GM23338 (cell line): Measurements from ENCODE around the gene TENM4. TPM values are rescaled to one million over a fixed set of nuclear protein-coding genes. Genes with fewer than 3 reads are reported as not detected.

ENCODE experiments used
- ATAC-seq: fragments of 200-7000 bp; cut with Tn5 transposase; 3 replicates; pipeline ENCODE4 v1.9.1; 2020
- DNase-seq: peaks from one replicate; pipeline ENCODE4 v3.0.0-alpha.2; 2015; ENCODE audit warnings: low spot score
- H2AFZ ChIP-seq: fragments of 200-600 bp; sonication (generic); 2 replicates; pipeline ENCODE4 v1.8.0; 2016; ENCODE audit warnings: antibody characterized with exemption, mild to moderate bottlenecking, moderate library complexity
- H3F3A ChIP-seq: fragments of 200-600 bp; sonication (generic); replicated peaks from 2 replicates; pipeline ENCODE4 v1.8.0; 2017; ENCODE audit warnings: antibody characterized with exemption, mixed run types, low read depth
- H3K27ac ChIP-seq: fragments of 200-600 bp; sonication (generic); 2 replicates; pipeline ENCODE4 v1.6.1; 2016; ENCODE audit warnings: low read depth
- H3K27me3 ChIP-seq: fragments of 200-600 bp; sonication (generic); 2 replicates; pipeline ENCODE4 v1.8.0; 2016; ENCODE audit warnings: mild to moderate bottlenecking, mixed run types, moderate library complexity; ENCODE audit not compliant: insufficient read depth
- H3K36me3 ChIP-seq: fragments of 200-600 bp; sonication (generic); 2 replicates; pipeline ENCODE4 v1.8.0; 2016; ENCODE audit warnings: mild to moderate bottlenecking; ENCODE audit not compliant: insufficient read depth
- H3K4me1 ChIP-seq: fragments of 200-600 bp; sonication (generic); 2 replicates; pipeline ENCODE4 v1.8.0; 2016; ENCODE audit warnings: mild to moderate bottlenecking, moderate library complexity; ENCODE audit not compliant: insufficient read depth
- H3K4me2 ChIP-seq: fragments of 200-600 bp; sonication (generic); 2 replicates; pipeline ENCODE4 v1.7.1; 2017; ENCODE audit warnings: mixed run types
- H3K4me3 ChIP-seq: fragments of 200-600 bp; sonication (generic); 2 replicates; pipeline ENCODE4 v1.6.1; 2016; ENCODE audit warnings: mixed run types
- H3K79me2 ChIP-seq: fragments of 200-600 bp; sonication (generic); replicated peaks from 2 replicates; pipeline ENCODE4 v1.8.0; 2017; ENCODE audit warnings: mild to moderate bottlenecking; ENCODE audit not compliant: insufficient read depth
- H3K9me2 ChIP-seq: fragments of 200-600 bp; sonication (generic); 2 replicates; pipeline ENCODE4 v1.8.0; 2017; ENCODE audit not compliant: insufficient read depth
- H4K20me1 ChIP-seq: fragments of 200-600 bp; sonication (generic); replicated peaks from 2 replicates; pipeline ENCODE4 v1.8.0; 2017; ENCODE audit warnings: mild to moderate bottlenecking; ENCODE audit not compliant: insufficient read depth
- H3K27ac Mint-ChIP-seq: 2 replicates; pipeline ENCODE4 v1.8.0; 2020; ENCODE audit warnings: inconsistent platforms, mild to moderate bottlenecking, moderate library complexity, mixed read lengths
- H3K27me3 Mint-ChIP-seq: 3 replicates; pipeline ENCODE4 v1.8.0; 2022; ENCODE audit warnings: low read depth, mild to moderate bottlenecking, moderate library complexity, mixed read lengths, inconsistent platforms; ENCODE audit not compliant: insufficient read depth, poor library complexity
- H3K36me3 Mint-ChIP-seq: 3 replicates; pipeline ENCODE4 v1.8.0; 2021; ENCODE audit warnings: low read depth, mild to moderate bottlenecking, inconsistent platforms, moderate library complexity, mixed read lengths
- H3K4me1 Mint-ChIP-seq: 3 replicates; pipeline ENCODE4 v1.8.0; 2020; ENCODE audit warnings: mild to moderate bottlenecking, inconsistent platforms, mixed read lengths
- H3K4me3 Mint-ChIP-seq: 3 replicates; pipeline ENCODE4 v1.8.0; 2021; ENCODE audit warnings: moderate library complexity, mild to moderate bottlenecking, inconsistent platforms, mixed read lengths
- H3K9me3 Mint-ChIP-seq: 3 replicates; pipeline ENCODE4 v1.8.0; 2020; ENCODE audit warnings: moderate library complexity, mild to moderate bottlenecking, inconsistent platforms, mixed read lengths
- CTCF ChIP-seq, 2 experiments: fragments of 200-600 bp in 1 of 2; sonication (generic) in 1 of 2; conservative IDR thresholded peaks; 2 replicates each; pipeline versions ENCODE4 v1.5.1 to v1.6.1; 2016 to 2017; ENCODE audit warnings: antibody characterized with exemption in 2 of 2, low read depth in 2 of 2, mild to moderate bottlenecking in 2 of 2, moderate library complexity in 1 of 2
- EZH2phosphoT487 ChIP-seq: fragments of 200-600 bp; sonication (generic); IDR thresholded peaks from one replicate; pipeline ENCODE4 v1.8.1; 2018; ENCODE audit warnings: antibody characterized with exemption; ENCODE audit not compliant: unreplicated experiment
- ZNF114 ChIP-seq: fragments of 250-450 bp; sonication (Bioruptor Pico); IDR thresholded peaks from 2 replicates; pipeline ENCODE4 v1.5.0; 2020; ENCODE audit warnings: mild to moderate bottlenecking, moderate library complexity
- polyA plus RNA-seq: library from polyadenylated mRNA; unstranded; fragments of >200 nt; fragmentation: Nextera tagmentation; extraction: Ambion mirVana; gene quantifications from 2 replicates; pipeline ENCODE4 v1.2.1, GENCODE V29; 2016
- total RNA-seq: library from RNA; depleted of rRNA; stranded (reverse); fragments of >200 nt; shearing (Covaris generic); gene quantifications from 2 replicates; pipeline ENCODE4 v1.2.3, GENCODE V29; 2014
- TF ChIP-seq, protein P1 (sequence below): fragments of 250-450 bp; sonication (Bioruptor Pico); IDR thresholded peaks from 2 replicates; pipeline ENCODE4 v1.5.0; 2020; ENCODE audit warnings: mild to moderate bottlenecking, moderate library complexity

Gene TENM4
- total and polyA plus RNA-seq, 2 experiments from 2014 or later = 7.3 TPM

GRCh38 chr11:78715639-78716311 is 725.1 kb downstream of the TENM4 start:
- Mint-ChIP-seq H3K36me3 (no peaks in the 10 kb centered on the region), H3K4me3 (no peak overlapping the region), H3K27me3 (peaks cover 2% of the 10 kb centered on the region), H3K4me1 (peaks cover 2% of the 10 kb centered on the region; the same call in 2 of the 3 replicates), H3K9me3 (no peaks in the 10 kb centered on the region), H3K27ac (no peak overlapping the region)
- peak; percentile 98 for ATAC-seq
- H3F3A ChIP-seq = no peaks in the 10 kb centered on the region
- no peak overlapping the region for H3K4me2 ChIP-seq
- TF ChIP-seq ZNF114 (CRISPR knock-in tag) (no peak), CTCF (conservative IDR thresholded peaks at IDR 0.05; ENCODE audit: low read depth in 2 of 2) (peak; percentile 95 to 99), EZH2phosphoT487 (no peak)
- TF ChIP-seq, protein P1, sequence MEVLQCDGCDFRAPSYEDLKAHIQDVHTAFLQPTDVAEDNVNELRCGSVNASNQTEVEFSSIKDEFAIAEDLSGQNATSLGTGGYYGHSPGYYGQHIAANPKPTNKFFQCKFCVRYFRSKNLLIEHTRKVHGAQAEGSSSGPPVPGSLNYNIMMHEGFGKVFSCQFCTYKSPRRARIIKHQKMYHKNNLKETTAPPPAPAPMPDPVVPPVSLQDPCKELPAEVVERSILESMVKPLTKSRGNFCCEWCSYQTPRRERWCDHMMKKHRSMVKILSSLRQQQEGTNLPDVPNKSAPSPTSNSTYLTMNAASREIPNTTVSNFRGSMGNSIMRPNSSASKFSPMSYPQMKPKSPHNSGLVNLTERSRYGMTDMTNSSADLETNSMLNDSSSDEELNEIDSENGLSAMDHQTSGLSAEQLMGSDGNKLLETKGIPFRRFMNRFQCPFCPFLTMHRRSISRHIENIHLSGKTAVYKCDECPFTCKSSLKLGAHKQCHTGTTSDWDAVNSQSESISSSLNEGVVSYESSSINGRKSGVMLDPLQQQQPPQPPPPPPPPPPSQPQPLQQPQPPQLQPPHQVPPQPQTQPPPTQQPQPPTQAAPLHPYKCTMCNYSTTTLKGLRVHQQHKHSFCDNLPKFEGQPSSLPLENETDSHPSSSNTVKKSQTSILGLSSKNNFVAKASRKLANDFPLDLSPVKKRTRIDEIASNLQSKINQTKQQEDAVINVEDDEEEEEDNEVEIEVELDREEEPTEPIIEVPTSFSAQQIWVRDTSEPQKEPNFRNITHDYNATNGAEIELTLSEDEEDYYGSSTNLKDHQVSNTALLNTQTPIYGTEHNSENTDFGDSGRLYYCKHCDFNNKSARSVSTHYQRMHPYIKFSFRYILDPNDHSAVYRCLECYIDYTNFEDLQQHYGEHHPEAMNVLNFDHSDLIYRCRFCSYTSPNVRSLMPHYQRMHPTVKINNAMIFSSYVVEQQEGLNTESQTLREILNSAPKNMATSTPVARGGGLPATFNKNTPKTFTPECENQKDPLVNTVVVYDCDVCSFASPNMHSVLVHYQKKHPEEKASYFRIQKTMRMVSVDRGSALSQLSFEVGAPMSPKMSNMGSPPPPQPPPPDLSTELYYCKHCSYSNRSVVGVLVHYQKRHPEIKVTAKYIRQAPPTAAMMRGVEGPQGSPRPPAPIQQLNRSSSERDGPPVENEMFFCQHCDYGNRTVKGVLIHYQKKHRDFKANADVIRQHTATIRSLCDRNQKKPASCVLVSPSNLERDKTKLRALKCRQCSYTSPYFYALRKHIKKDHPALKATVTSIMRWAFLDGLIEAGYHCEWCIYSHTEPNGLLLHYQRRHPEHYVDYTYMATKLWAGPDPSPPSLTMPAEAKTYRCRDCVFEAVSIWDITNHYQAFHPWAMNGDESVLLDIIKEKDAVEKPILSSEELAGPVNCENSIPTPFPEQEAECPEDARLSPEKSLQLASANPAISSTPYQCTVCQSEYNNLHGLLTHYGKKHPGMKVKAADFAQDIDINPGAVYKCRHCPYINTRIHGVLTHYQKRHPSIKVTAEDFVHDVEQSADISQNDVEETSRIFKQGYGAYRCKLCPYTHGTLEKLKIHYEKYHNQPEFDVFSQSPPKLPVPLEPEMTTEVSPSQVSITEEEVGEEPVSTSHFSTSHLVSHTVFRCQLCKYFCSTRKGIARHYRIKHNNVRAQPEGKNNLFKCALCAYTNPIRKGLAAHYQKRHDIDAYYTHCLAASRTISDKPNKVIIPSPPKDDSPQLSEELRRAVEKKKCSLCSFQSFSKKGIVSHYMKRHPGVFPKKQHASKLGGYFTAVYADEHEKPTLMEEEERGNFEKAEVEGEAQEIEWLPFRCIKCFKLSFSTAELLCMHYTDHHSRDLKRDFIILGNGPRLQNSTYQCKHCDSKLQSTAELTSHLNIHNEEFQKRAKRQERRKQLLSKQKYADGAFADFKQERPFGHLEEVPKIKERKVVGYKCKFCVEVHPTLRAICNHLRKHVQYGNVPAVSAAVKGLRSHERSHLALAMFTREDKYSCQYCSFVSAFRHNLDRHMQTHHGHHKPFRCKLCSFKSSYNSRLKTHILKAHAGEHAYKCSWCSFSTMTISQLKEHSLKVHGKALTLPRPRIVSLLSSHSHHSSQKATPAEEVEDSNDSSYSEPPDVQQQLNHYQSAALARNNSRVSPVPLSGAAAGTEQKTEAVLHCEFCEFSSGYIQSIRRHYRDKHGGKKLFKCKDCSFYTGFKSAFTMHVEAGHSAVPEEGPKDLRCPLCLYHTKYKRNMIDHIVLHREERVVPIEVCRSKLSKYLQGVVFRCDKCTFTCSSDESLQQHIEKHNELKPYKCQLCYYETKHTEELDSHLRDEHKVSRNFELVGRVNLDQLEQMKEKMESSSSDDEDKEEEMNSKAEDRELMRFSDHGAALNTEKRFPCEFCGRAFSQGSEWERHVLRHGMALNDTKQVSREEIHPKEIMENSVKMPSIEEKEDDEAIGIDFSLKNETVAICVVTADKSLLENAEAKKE (CRISPR knock-in tag) = no peak
- H3K27ac ChIP-seq = no peak overlapping the region
- H3K36me3 ChIP-seq = no peaks in the 10 kb centered on the region
- H3K4me3 ChIP-seq = no peak overlapping the region
- no peaks in the 10 kb centered on the region for H3K27me3 ChIP-seq
- no peak overlapping the region for H2AFZ ChIP-seq
- no peaks in the 10 kb centered on the region for H4K20me1 ChIP-seq
- DNase-seq = peak; percentile 91
- no peaks in the 10 kb centered on the region; the same call in 1 of the 2 replicates for H3K4me1 ChIP-seq
- H3K9me2 ChIP-seq = no peaks in the 10 kb centered on the region; the same call in 1 of the 2 replicates
- H3K79me2 ChIP-seq = no peaks in the 10 kb centered on the region
